A673 (cell line): ENCODE measurements around the gene OMD. TPM values are rescaled to one million over a fixed set of nuclear protein-coding genes. Genes with fewer than 3 reads are reported as not detected.
A peak's percentile ranks its signal among the peaks of the same experiment; 100 is the strongest.

Source experiments
- BruUV-seq: library from RNA; stranded (reverse); fragments of 400-500 nt; replicated peaks from 2 replicates; lab custom pipeline; 2021; lab: Mats Ljungman, UMichigan
- CTCF ChIA-PET: fragments of 300-600 bp; sonication (Branson Sonifier 250); formaldehyde crosslinking; loops from one replicate; lab custom pipeline; 2022; ENCODE audit warnings: antibody characterized with exemption; lab: Charles Lee
- POLR2A ChIA-PET: fragments of 300-600 bp; sonication (Branson Sonifier 250); formaldehyde crosslinking; loops from one replicate; lab custom pipeline; 2022; ENCODE audit warnings: antibody characterized with exemption; ENCODE audit not compliant: low non-redundant PET; lab: Charles Lee
- DNase-seq: peaks from one replicate; pipeline ENCODE4 v3.0.0-alpha.2; 2015; ENCODE audit warnings: low spot score
- H3K27ac ChIP-seq: fragments of 200-600 bp; sonication (generic); 2 replicates; pipeline ENCODE4 v1.5.1; 2016; ENCODE audit warnings: mixed run types, low read depth, mild to moderate bottlenecking, mixed read lengths, antibody characterized with exemption, low read length; ENCODE audit not compliant: poor library complexity, severe bottlenecking
- H3K27me3 ChIP-seq: fragments of 200-600 bp; sonication (generic); replicated peaks from 2 replicates; pipeline ENCODE4 v1.6.1; 2017; ENCODE audit warnings: mixed run types, low read depth, mild to moderate bottlenecking, mixed read lengths, antibody characterized with exemption, low read length; ENCODE audit not compliant: insufficient read depth, poor library complexity
- H3K36me3 ChIP-seq: fragments of 200-600 bp; sonication (generic); 2 replicates; pipeline ENCODE4 v1.6.1; 2016; ENCODE audit warnings: mixed run types, mild to moderate bottlenecking, mixed read lengths, antibody characterized with exemption, low read length; ENCODE audit not compliant: insufficient read depth, poor library complexity, severe bottlenecking
- H3K4me1 ChIP-seq: fragments of 200-600 bp; sonication (generic); 2 replicates; pipeline ENCODE4 v1.6.1; 2017; ENCODE audit warnings: mixed run types, mild to moderate bottlenecking, mixed read lengths, antibody characterized with exemption, low read length; ENCODE audit not compliant: insufficient read depth, poor library complexity, severe bottlenecking
- H3K4me3 ChIP-seq: fragments of 200-600 bp; sonication (generic); 2 replicates; pipeline ENCODE4 v1.5.1; 2016; ENCODE audit warnings: low read depth, mixed run types, mild to moderate bottlenecking, mixed read lengths, low read length; ENCODE audit not compliant: poor library complexity, severe bottlenecking
- H3K9me3 ChIP-seq: fragments of 200-600 bp; sonication (generic); 2 replicates; pipeline ENCODE4 v1.6.1; 2016; ENCODE audit warnings: mixed run types, low read depth, mild to moderate bottlenecking, mixed read lengths, antibody characterized with exemption, low read length; ENCODE audit not compliant: poor library complexity, severe bottlenecking
- EZH2 ChIP-seq: fragments of 200-600 bp; sonication (generic); IDR thresholded peaks from 2 replicates; pipeline ENCODE4 v1.6.1; 2017; ENCODE audit warnings: borderline replicate concordance, low read depth, mild to moderate bottlenecking, mixed read lengths, antibody characterized with exemption, low read length; ENCODE audit not compliant: poor library complexity, severe bottlenecking
- intact Hi-C: fragments of 100-400 bp; cut with micrococcal nuclease; formaldehyde crosslinking; loops from one replicate; pipeline ENCODE4 v1.10.0; 2022; ENCODE audit not compliant: unreplicated experiment
- total RNA-seq: library from RNA; stranded (reverse); gene quantifications from 2 replicates; pipeline ENCODE4 v1.2.3, GENCODE V29; 2021
- TF ChIP-seq, protein P1 (sequence below): fragments of 300-800, 200-600 bp; sonication (generic); conservative IDR thresholded peaks from 2 replicates; pipeline ENCODE4 v1.5.1; 2017; ENCODE audit warnings: low read depth, mild to moderate bottlenecking, antibody characterized with exemption, low read length, moderate library complexity, mixed read lengths

Gene OMD
- total RNA-seq, 1 experiment from 2014 or later = not detected

DNA sequence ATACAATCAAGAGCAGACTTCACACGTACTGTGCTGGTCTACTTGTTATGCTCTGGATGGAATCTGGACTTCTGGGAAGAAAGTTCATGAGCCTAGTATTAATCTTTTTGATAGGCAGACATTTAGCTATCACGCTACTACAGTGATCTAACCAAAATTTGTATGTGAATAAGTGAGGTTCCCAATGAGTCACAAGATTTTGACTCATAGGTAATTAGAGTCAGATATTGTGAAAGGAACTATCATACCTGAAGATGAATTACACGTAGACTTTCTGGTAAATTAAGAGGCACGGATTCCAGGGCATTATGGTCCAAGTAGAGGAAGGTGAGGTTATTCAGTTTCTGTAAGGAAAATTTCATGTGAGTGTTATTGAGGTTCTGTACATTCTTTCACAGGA, 38.3 kb downstream of the OMD start:
- intact Hi-C loops = no loop called here
- Histone ChIP-seq H3K9me3 (no peaks in the 10 kb centered on the region), H3K27me3 (no peaks in the 10 kb centered on the region), H3K4me1 (peaks cover 18% of the 10 kb centered on the region), H3K36me3 (no peaks in the 10 kb centered on the region), H3K4me3 (no peak overlapping the region), H3K27ac (no peak overlapping the region)
- POLR2A ChIA-PET = no interaction called here
- no peak for TF ChIP-seq EZH2
- TF ChIP-seq, protein P1, sequence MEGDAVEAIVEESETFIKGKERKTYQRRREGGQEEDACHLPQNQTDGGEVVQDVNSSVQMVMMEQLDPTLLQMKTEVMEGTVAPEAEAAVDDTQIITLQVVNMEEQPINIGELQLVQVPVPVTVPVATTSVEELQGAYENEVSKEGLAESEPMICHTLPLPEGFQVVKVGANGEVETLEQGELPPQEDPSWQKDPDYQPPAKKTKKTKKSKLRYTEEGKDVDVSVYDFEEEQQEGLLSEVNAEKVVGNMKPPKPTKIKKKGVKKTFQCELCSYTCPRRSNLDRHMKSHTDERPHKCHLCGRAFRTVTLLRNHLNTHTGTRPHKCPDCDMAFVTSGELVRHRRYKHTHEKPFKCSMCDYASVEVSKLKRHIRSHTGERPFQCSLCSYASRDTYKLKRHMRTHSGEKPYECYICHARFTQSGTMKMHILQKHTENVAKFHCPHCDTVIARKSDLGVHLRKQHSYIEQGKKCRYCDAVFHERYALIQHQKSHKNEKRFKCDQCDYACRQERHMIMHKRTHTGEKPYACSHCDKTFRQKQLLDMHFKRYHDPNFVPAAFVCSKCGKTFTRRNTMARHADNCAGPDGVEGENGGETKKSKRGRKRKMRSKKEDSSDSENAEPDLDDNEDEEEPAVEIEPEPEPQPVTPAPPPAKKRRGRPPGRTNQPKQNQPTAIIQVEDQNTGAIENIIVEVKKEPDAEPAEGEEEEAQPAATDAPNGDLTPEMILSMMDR = no peak
- no peak for DNase-seq
- no TSS peak for BruUV-seq
- CTCF ChIA-PET = no interaction called here

DNA sequence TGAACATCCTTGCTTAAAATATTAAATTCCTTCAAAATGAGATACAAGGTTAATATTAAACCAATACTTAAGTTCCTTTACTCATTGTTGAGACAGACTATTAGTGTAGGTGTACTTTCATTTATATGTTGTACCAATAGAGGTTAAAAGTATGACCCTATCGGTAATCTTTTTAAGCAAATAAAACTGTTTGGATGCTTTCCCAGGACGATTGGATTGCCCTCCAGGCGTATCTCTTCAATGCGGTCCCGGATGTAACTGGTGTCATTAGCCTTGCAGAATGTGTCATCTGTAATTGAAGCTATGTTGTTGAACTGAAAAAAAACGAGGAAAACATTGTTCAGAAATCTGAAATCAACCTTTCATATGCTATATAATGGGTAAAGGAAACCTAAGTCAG, 38.8 kb downstream of the OMD start:
- intact Hi-C loops = no loop called here
- Histone ChIP-seq H3K9me3 (no peaks in the 10 kb centered on the region), H3K36me3 (no peaks in the 10 kb centered on the region), H3K27me3 (no peaks in the 10 kb centered on the region), H3K4me3 (no peak overlapping the region), H3K27ac (no peak overlapping the region), H3K4me1 (peaks cover 20% of the 10 kb centered on the region)
- TF ChIP-seq, protein P1 = no peak
- no peak for TF ChIP-seq EZH2
- BruUV-seq = no TSS peak
- POLR2A ChIA-PET = no interaction called here
- peak; percentile 71 for DNase-seq
- CTCF ChIA-PET = no interaction called here

DNA sequence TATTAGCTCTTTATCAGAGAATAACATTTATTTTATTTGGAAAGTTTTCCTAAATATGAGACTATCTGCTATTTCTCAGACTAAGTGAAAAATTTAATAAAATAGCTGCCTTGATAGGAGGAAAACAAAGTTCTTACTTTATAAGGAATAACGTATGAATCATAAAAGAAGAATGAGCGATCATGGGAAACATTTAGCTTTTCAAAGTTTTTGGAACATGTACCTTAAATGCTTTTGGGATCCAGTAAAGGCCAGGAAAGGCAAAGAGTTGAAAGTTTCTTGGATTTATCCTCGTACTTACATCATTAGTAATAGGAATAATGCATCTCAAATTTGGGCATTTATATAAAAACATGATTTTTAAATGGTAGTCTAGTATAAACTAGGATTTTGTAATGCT, 39.3 kb downstream of the OMD start:
- no peaks in the 10 kb centered on the region for H3K9me3 ChIP-seq
- POLR2A ChIA-PET = no interaction called here
- TF ChIP-seq, protein P1 = no peak
- TF ChIP-seq EZH2 = no peak
- CTCF ChIA-PET = no interaction called here
- H3K4me3 ChIP-seq = no peak overlapping the region
- no peak overlapping the region for H3K27ac ChIP-seq
- no peaks in the 10 kb centered on the region for H3K36me3 ChIP-seq
- intact Hi-C loops = no loop called here
- H3K27me3 ChIP-seq = no peaks in the 10 kb centered on the region
- H3K4me1 ChIP-seq = peaks cover 25% of the 10 kb centered on the region
- no peak for DNase-seq
- no TSS peak for BruUV-seq
